Measurements from ENCODE around the gene SCAND1.
"Not testable (repeated sequence)": the region's sequence is repeated elsewhere in the genome, so short reads cannot be mapped to it uniquely, and the experiment has no call there.

The SCAND1 gene

GRCh38 chr20:35968930-35969329 is 14.6 kb upstream of the SCAND1 start:
- no peak for DNase-seq
- in situ Hi-C loops (cut with HindIII; ENCODE audit: low pct_ligation_motif_present, low pct_unique_long_range_greater_than_20kb, low sequenced_read_pairs): no loop called here

GRCh38 chr20:35967979-35968640 is 13.8 kb upstream of the SCAND1 start, which contains the start of gene CNBD2:
CNBD2 (plus strand) TSS chr20:35968590; CDS start chr20:35968763, 173 bp downstream.
- in situ Hi-C loops (cut with HindIII; ENCODE audit: low pct_ligation_motif_present, low pct_unique_long_range_greater_than_20kb, low sequenced_read_pairs): no loop called here
- no peak for DNase-seq

- no peak for DNase-seq
- in situ Hi-C loops (cut with HindIII; ENCODE audit: low pct_ligation_motif_present, low pct_unique_long_range_greater_than_20kb, low sequenced_read_pairs): no loop called here
These were observed 9.6 kb upstream of the SCAND1 start for GRCh38 chr20:35963878-35964277.

GRCh38 chr20:35959291-35959690 is 5.0 kb upstream of the SCAND1 start:
- DNase-seq; in situ Hi-C loops (cut with HindIII; ENCODE audit: low pct_ligation_motif_present, low pct_unique_long_range_greater_than_20kb, low sequenced_read_pairs): not testable (repeated sequence)

- in situ Hi-C loops (cut with HindIII; ENCODE audit: low pct_ligation_motif_present, low pct_unique_long_range_greater_than_20kb, low sequenced_read_pairs): no loop called here
- no peak for DNase-seq
These were observed 2.3 kb upstream of the SCAND1 start for GRCh38 chr20:35956616-35957015.

- peak; percentile 44 for DNase-seq
- in situ Hi-C loops (cut with HindIII; ENCODE audit: low pct_ligation_motif_present, low pct_unique_long_range_greater_than_20kb, low sequenced_read_pairs): no loop called here
These were observed 577 bp upstream of the SCAND1 start for GRCh38 chr20:35954907-35955251.

- in situ Hi-C loops (cut with HindIII; ENCODE audit: low pct_ligation_motif_present, low pct_unique_long_range_greater_than_20kb, low sequenced_read_pairs): no loop called here
- DNase-seq: peak; percentile 35
These were observed 709 bp downstream of the SCAND1 start for GRCh38 chr20:35953387-35954199.

GRCh38 chr20:35952480-35953386 is 1.6 kb downstream of the SCAND1 start:
- in situ Hi-C loops (cut with HindIII; ENCODE audit: low pct_ligation_motif_present, low pct_unique_long_range_greater_than_20kb, low sequenced_read_pairs): no loop called here
- peak; percentile 41 for DNase-seq

- DNase-seq; in situ Hi-C loops (cut with HindIII; ENCODE audit: low pct_ligation_motif_present, low pct_unique_long_range_greater_than_20kb, low sequenced_read_pairs): not testable (repeated sequence)
These were observed 2.2 kb downstream of the SCAND1 start for GRCh38 chr20:35952080-35952479.

- in situ Hi-C loops (cut with HindIII; ENCODE audit: low pct_ligation_motif_present, low pct_unique_long_range_greater_than_20kb, low sequenced_read_pairs): no loop called here
- no peak for DNase-seq
These were observed 4.2 kb downstream of the SCAND1 start for GRCh38 chr20:35950093-35950492.

GRCh38 chr20:35947907-35948306 is 6.4 kb downstream of the SCAND1 start:
- peak; percentile 24 for DNase-seq
- in situ Hi-C loops (cut with HindIII; ENCODE audit: low pct_ligation_motif_present, low pct_unique_long_range_greater_than_20kb, low sequenced_read_pairs): no loop called here

GRCh38 chr20:35947489-35947888 is 6.8 kb downstream of the SCAND1 start:
- in situ Hi-C loops (cut with HindIII; ENCODE audit: low pct_ligation_motif_present, low pct_unique_long_range_greater_than_20kb, low sequenced_read_pairs): no loop called here
- peak; percentile 36 for DNase-seq

- in situ Hi-C loops (cut with HindIII; ENCODE audit: low pct_ligation_motif_present, low pct_unique_long_range_greater_than_20kb, low sequenced_read_pairs): no loop called here
- DNase-seq: no peak
These were observed 12.1 kb downstream of the SCAND1 start for GRCh38 chr20:35942243-35942642.

GRCh38 chr20:35941620-35942019 is 12.7 kb downstream of the SCAND1 start:
- DNase-seq: no peak
- in situ Hi-C loops (cut with HindIII; ENCODE audit: low pct_ligation_motif_present, low pct_unique_long_range_greater_than_20kb, low sequenced_read_pairs): no loop called here

GRCh38 chr20:35939264-35939663 is 15.0 kb downstream of the SCAND1 start:
- in situ Hi-C loops (cut with HindIII; ENCODE audit: low pct_ligation_motif_present, low pct_unique_long_range_greater_than_20kb, low sequenced_read_pairs): no loop called here
- DNase-seq: no peak

- in situ Hi-C loops (cut with HindIII; ENCODE audit: low pct_ligation_motif_present, low pct_unique_long_range_greater_than_20kb, low sequenced_read_pairs): no loop called here
- no peak for DNase-seq
These were observed 20.3 kb downstream of the SCAND1 start for GRCh38 chr20:35934050-35934449.

- in situ Hi-C loops (cut with HindIII; ENCODE audit: low pct_ligation_motif_present, low pct_unique_long_range_greater_than_20kb, low sequenced_read_pairs): no loop called here
- no peak for DNase-seq
These were observed 25.0 kb downstream of the SCAND1 start for GRCh38 chr20:35929301-35929700.

GRCh38 chr20:35920523-35920922 is 33.8 kb downstream of the SCAND1 start:
- in situ Hi-C loops (cut with HindIII; ENCODE audit: low pct_ligation_motif_present, low pct_unique_long_range_greater_than_20kb, low sequenced_read_pairs): no loop called here
- DNase-seq: no peak

GRCh38 chr20:35918021-35918420 is 36.3 kb downstream of the SCAND1 start:
- DNase-seq: no peak
- in situ Hi-C loops (cut with HindIII; ENCODE audit: low pct_ligation_motif_present, low pct_unique_long_range_greater_than_20kb, low sequenced_read_pairs): no loop called here

All from ACHN (cell line).